ENCODE measurements around the gene ETNK1. TPM values are rescaled to one million over a fixed set of nuclear protein-coding genes. Genes with fewer than 3 reads are reported as not detected.
"Not testable (repeated sequence)": the region's sequence is repeated elsewhere in the genome, so short reads cannot be mapped to it uniquely, and the experiment has no call there.

Gene ETNK1
- polyA plus RNA-seq, 2 donors, result 8.2 to 21.8 TPM

GRCh38 chr12:22692964-22693555, 68.1 kb downstream of the ETNK1 start:
- Histone ChIP-seq H3K9me3 (ENCODE audit: control insufficient read depth in 2 of 2, insufficient read depth in 1 of 2, low read depth in 1 of 2, low read length in 1 of 2) (peaks cover 2 to 5% of the 10 kb centered on the region in 2 donors), H3K27ac (ENCODE audit: low read depth in 2 of 2, low read length in 1 of 2) (no peak overlapping the region), H3K4me1 (ENCODE audit: control insufficient read depth in 2 of 2, insufficient read depth in 2 of 2, low read length in 1 of 2) (no peaks in the 10 kb centered on the region), H3K4me3 (ENCODE audit: low read depth in 1 of 2, low read length in 2 of 2) (no peak overlapping the region), H3K27me3 (ENCODE audit: control insufficient read depth in 1 of 2, insufficient read depth in 2 of 2, low read length in 2 of 2) (no peaks in the 10 kb centered on the region), H3K36me3 (ENCODE audit: control insufficient read depth in 2 of 2, insufficient read depth in 2 of 2, low read length in 1 of 2) (no peaks in the 10 kb centered on the region)
- WGBS, 2 donors, result 92 to 96% methylated on average over 29 to 38 of the region's 38 CpGs

- 91 to 93% methylated on average over 3 of the region's 3 CpGs for WGBS, 2 donors
- Histone ChIP-seq H3K4me1 (ENCODE audit: control insufficient read depth in 2 of 2, insufficient read depth in 2 of 2, low read length in 1 of 2) (peaks cover 2 to 3% of the 10 kb centered on the region in 2 donors), H3K27ac (ENCODE audit: low read depth in 2 of 2, low read length in 1 of 2) (no peak overlapping the region), H3K27me3 (ENCODE audit: control insufficient read depth in 1 of 2, insufficient read depth in 2 of 2, low read length in 2 of 2) (no peaks in the 10 kb centered on the region), H3K36me3 (ENCODE audit: control insufficient read depth in 2 of 2, insufficient read depth in 2 of 2, low read length in 1 of 2) (no peaks in the 10 kb centered on the region), H3K9me3 (ENCODE audit: control insufficient read depth in 2 of 2, insufficient read depth in 1 of 2, low read depth in 1 of 2, low read length in 1 of 2) (no peaks in the 10 kb centered on the region), H3K4me3 (ENCODE audit: low read depth in 1 of 2, low read length in 2 of 2) (no peak overlapping the region)
Observed at GRCh38 chr12:22698576-22698975, 73.6 kb downstream of the ETNK1 start.

- not testable (repeated sequence) for H3K9me3 ChIP-seq (ENCODE audit: control insufficient read depth in 2 of 2, insufficient read depth in 1 of 2, low read depth in 1 of 2, low read length in 1 of 2); H3K27ac ChIP-seq (ENCODE audit: low read depth in 2 of 2, low read length in 1 of 2); H3K27me3 ChIP-seq (ENCODE audit: control insufficient read depth in 1 of 2, insufficient read depth in 2 of 2, low read length in 2 of 2); H3K36me3 ChIP-seq (ENCODE audit: control insufficient read depth in 2 of 2, insufficient read depth in 2 of 2, low read length in 1 of 2); H3K4me3 ChIP-seq (ENCODE audit: low read depth in 1 of 2, low read length in 2 of 2); H3K4me1 ChIP-seq (ENCODE audit: control insufficient read depth in 2 of 2, insufficient read depth in 2 of 2, low read length in 1 of 2)
- 54 to 64% methylated on average over 9 to 10 of the region's 11 CpGs for WGBS, 2 donors
Observed at GRCh38 chr12:22699705-22700104, 74.7 kb downstream of the ETNK1 start.

GRCh38 chr12:22700106-22700505, 75.1 kb downstream of the ETNK1 start:
- H3K9me3 ChIP-seq (ENCODE audit: control insufficient read depth in 2 of 2, insufficient read depth in 1 of 2, low read depth in 1 of 2, low read length in 1 of 2), result no peaks in the 10 kb centered on the region
- H3K4me3 ChIP-seq (ENCODE audit: low read depth in 1 of 2, low read length in 2 of 2), result no peak overlapping the region
- H3K4me1 ChIP-seq (ENCODE audit: control insufficient read depth in 2 of 2, insufficient read depth in 2 of 2, low read length in 1 of 2), result peaks cover 2 to 3% of the 10 kb centered on the region in 2 donors
- no peak overlapping the region for H3K27ac ChIP-seq (ENCODE audit: low read depth in 2 of 2, low read length in 1 of 2)
- no peaks in the 10 kb centered on the region for H3K27me3 ChIP-seq (ENCODE audit: control insufficient read depth in 1 of 2, insufficient read depth in 2 of 2, low read length in 2 of 2)
- 58 to 63% methylated on average over 1 of the region's 1 CpG for WGBS, 2 donors
- H3K36me3 ChIP-seq (ENCODE audit: control insufficient read depth in 2 of 2, insufficient read depth in 2 of 2, low read length in 1 of 2), result no peaks in the 10 kb centered on the region

- not testable (repeated sequence) for H3K27ac ChIP-seq (ENCODE audit: low read depth in 2 of 2, low read length in 1 of 2); H3K27me3 ChIP-seq (ENCODE audit: control insufficient read depth in 1 of 2, insufficient read depth in 2 of 2, low read length in 2 of 2); H3K4me3 ChIP-seq (ENCODE audit: low read depth in 1 of 2, low read length in 2 of 2); H3K9me3 ChIP-seq (ENCODE audit: control insufficient read depth in 2 of 2, insufficient read depth in 1 of 2, low read depth in 1 of 2, low read length in 1 of 2); H3K4me1 ChIP-seq (ENCODE audit: control insufficient read depth in 2 of 2, insufficient read depth in 2 of 2, low read length in 1 of 2); H3K36me3 ChIP-seq (ENCODE audit: control insufficient read depth in 2 of 2, insufficient read depth in 2 of 2, low read length in 1 of 2)
- 47 to 57% methylated on average over 3 of the region's 7 CpGs for WGBS, 2 donors
Observed at GRCh38 chr12:22701216-22701809, 76.3 kb downstream of the ETNK1 start.

- Histone ChIP-seq H3K9me3 (ENCODE audit: control insufficient read depth in 2 of 2, insufficient read depth in 1 of 2, low read depth in 1 of 2, low read length in 1 of 2) (no peaks in the 10 kb centered on the region), H3K36me3 (ENCODE audit: control insufficient read depth in 2 of 2, insufficient read depth in 2 of 2, low read length in 1 of 2) (no peaks in the 10 kb centered on the region), H3K4me3 (ENCODE audit: low read depth in 1 of 2, low read length in 2 of 2) (no peak overlapping the region), H3K27me3 (ENCODE audit: control insufficient read depth in 1 of 2, insufficient read depth in 2 of 2, low read length in 2 of 2) (no peaks in the 10 kb centered on the region), H3K4me1 (ENCODE audit: control insufficient read depth in 2 of 2, insufficient read depth in 2 of 2, low read length in 1 of 2) (peaks cover 2 to 3% of the 10 kb centered on the region in 2 donors), H3K27ac (ENCODE audit: low read depth in 2 of 2, low read length in 1 of 2) (no peak overlapping the region)
- WGBS, 2 donors, result 74 to 93% methylated on average over 2 of the region's 2 CpGs
Observed at GRCh38 chr12:22702690-22703089, 77.7 kb downstream of the ETNK1 start.

GRCh38 chr12:22709292-22709691, 84.3 kb downstream of the ETNK1 start:
- H3K4me3 ChIP-seq (ENCODE audit: low read depth in 1 of 2, low read length in 2 of 2), result no peak overlapping the region
- H3K9me3 ChIP-seq (ENCODE audit: control insufficient read depth in 2 of 2, insufficient read depth in 1 of 2, low read depth in 1 of 2, low read length in 1 of 2), result no peaks in the 10 kb centered on the region
- WGBS, 2 donors, result 25 to 33% methylated on average over 5 of the region's 5 CpGs
- H3K36me3 ChIP-seq (ENCODE audit: control insufficient read depth in 2 of 2, insufficient read depth in 2 of 2, low read length in 1 of 2), result no peaks in the 10 kb centered on the region
- H3K27ac ChIP-seq (ENCODE audit: low read depth in 2 of 2, low read length in 1 of 2), result no peak overlapping the region
- H3K4me1 ChIP-seq (ENCODE audit: control insufficient read depth in 2 of 2, insufficient read depth in 2 of 2, low read length in 1 of 2), result no peaks in the 10 kb centered on the region
- no peaks in the 10 kb centered on the region for H3K27me3 ChIP-seq (ENCODE audit: control insufficient read depth in 1 of 2, insufficient read depth in 2 of 2, low read length in 2 of 2)

- Histone ChIP-seq H3K27me3 (ENCODE audit: control insufficient read depth in 1 of 2, insufficient read depth in 2 of 2, low read length in 2 of 2) (no peaks in the 10 kb centered on the region), H3K27ac (ENCODE audit: low read depth in 2 of 2, low read length in 1 of 2) (no peak overlapping the region), H3K4me1 (ENCODE audit: control insufficient read depth in 2 of 2, insufficient read depth in 2 of 2, low read length in 1 of 2) (no peaks in the 10 kb centered on the region), H3K9me3 (ENCODE audit: control insufficient read depth in 2 of 2, insufficient read depth in 1 of 2, low read depth in 1 of 2, low read length in 1 of 2) (no peaks in the 10 kb centered on the region), H3K4me3 (ENCODE audit: low read depth in 1 of 2, low read length in 2 of 2) (no peak overlapping the region), H3K36me3 (ENCODE audit: control insufficient read depth in 2 of 2, insufficient read depth in 2 of 2, low read length in 1 of 2) (no peaks in the 10 kb centered on the region)
- WGBS, 2 donors, result 89% methylated on average over 7 of the region's 7 CpGs
Observed at GRCh38 chr12:22712083-22712482, 87.1 kb downstream of the ETNK1 start.

GRCh38 chr12:22715254-22715653, 90.3 kb downstream of the ETNK1 start:
- Histone ChIP-seq H3K9me3 (ENCODE audit: control insufficient read depth in 2 of 2, insufficient read depth in 1 of 2, low read depth in 1 of 2, low read length in 1 of 2) (no peaks in the 10 kb centered on the region), H3K4me1 (ENCODE audit: control insufficient read depth in 2 of 2, insufficient read depth in 2 of 2, low read length in 1 of 2) (no peaks in the 10 kb centered on the region), H3K27me3 (ENCODE audit: control insufficient read depth in 1 of 2, insufficient read depth in 2 of 2, low read length in 2 of 2) (no peaks in the 10 kb centered on the region), H3K4me3 (ENCODE audit: low read depth in 1 of 2, low read length in 2 of 2) (no peak overlapping the region), H3K36me3 (ENCODE audit: control insufficient read depth in 2 of 2, insufficient read depth in 2 of 2, low read length in 1 of 2) (no peaks in the 10 kb centered on the region), H3K27ac (ENCODE audit: low read depth in 2 of 2, low read length in 1 of 2) (no peak overlapping the region)
- WGBS, 2 donors, result 95 to 96% methylated on average over 1 of the region's 1 CpG

GRCh38 chr12:22719745-22720144, 94.8 kb downstream of the ETNK1 start:
- H3K27ac ChIP-seq (ENCODE audit: low read depth in 2 of 2, low read length in 1 of 2), result no peak overlapping the region
- no peaks in the 10 kb centered on the region for H3K27me3 ChIP-seq (ENCODE audit: control insufficient read depth in 1 of 2, insufficient read depth in 2 of 2, low read length in 2 of 2)
- no peaks in the 10 kb centered on the region for H3K9me3 ChIP-seq (ENCODE audit: control insufficient read depth in 2 of 2, insufficient read depth in 1 of 2, low read depth in 1 of 2, low read length in 1 of 2)
- H3K36me3 ChIP-seq (ENCODE audit: control insufficient read depth in 2 of 2, insufficient read depth in 2 of 2, low read length in 1 of 2), result no peaks in the 10 kb centered on the region
- H3K4me3 ChIP-seq (ENCODE audit: low read depth in 1 of 2, low read length in 2 of 2), result no peak overlapping the region
- WGBS, 2 donors, result 82 to 84% methylated on average over 4 of the region's 4 CpGs
- no peaks in the 10 kb centered on the region for H3K4me1 ChIP-seq (ENCODE audit: control insufficient read depth in 2 of 2, insufficient read depth in 2 of 2, low read length in 1 of 2)
